ENCODE measurements around the gene CMIP.

Gene CMIP

GRCh38 chr16:81612351-81613163 lies 167.9 kb downstream of the CMIP start:
- no peak for DNase-seq

GRCh38 chr16:81614171-81614570 lies 169.6 kb downstream of the CMIP start:
- DNase-seq = no peak

GRCh38 chr16:81614654-81615359 lies 170.2 kb downstream of the CMIP start:
- no peak for DNase-seq

- no peak for DNase-seq
Measured at GRCh38 chr16:81615411-81615810, 170.8 kb downstream of the CMIP start.

GRCh38 chr16:81615833-81616232 lies 171.2 kb downstream of the CMIP start:
- no peak for DNase-seq

GRCh38 chr16:81616321-81617020 lies 171.9 kb downstream of the CMIP start:
- no peak for DNase-seq

GRCh38 chr16:81617021-81617346 lies 172.4 kb downstream of the CMIP start:
- no peak for DNase-seq

- DNase-seq = no peak
Measured at GRCh38 chr16:81618187-81618586, 173.6 kb downstream of the CMIP start.

- no peak for DNase-seq
Measured at GRCh38 chr16:81618661-81619060, 174.1 kb downstream of the CMIP start.

- DNase-seq = no peak
Measured at GRCh38 chr16:81620029-81620428, 175.4 kb downstream of the CMIP start.

- DNase-seq = no peak
Measured at GRCh38 chr16:81620796-81621195, 176.2 kb downstream of the CMIP start.

GRCh38 chr16:81621496-81621895 lies 176.9 kb downstream of the CMIP start:
- DNase-seq = no peak

GRCh38 chr16:81623365-81624102 lies 178.9 kb downstream of the CMIP start:
- peak in 1 of 2 experiments; percentile 26 for DNase-seq

GRCh38 chr16:81624403-81624759 lies 179.8 kb downstream of the CMIP start:
- no peak for DNase-seq

GRCh38 chr16:81624760-81625543 lies 180.3 kb downstream of the CMIP start:
- DNase-seq = no peak

GRCh38 chr16:81625544-81626153 lies 181.0 kb downstream of the CMIP start:
- no peak for DNase-seq

- DNase-seq = no peak
Measured at GRCh38 chr16:81626181-81626674, 181.6 kb downstream of the CMIP start.

GRCh38 chr16:81627024-81627423 lies 182.4 kb downstream of the CMIP start:
- DNase-seq = no peak

GRCh38 chr16:81627729-81628244 lies 183.2 kb downstream of the CMIP start:
- no peak for DNase-seq

- no peak for DNase-seq
Measured at GRCh38 chr16:81629034-81629802, 184.6 kb downstream of the CMIP start.

Measured in SW 1271 (cell line).